DMS153 (cell line): ENCODE measurements around the gene ZBTB7B.

ENCODE experiments used
- DNase-seq: peaks from one replicate; lab custom pipeline; 2025; lab: John Stamatoyannopoulos, UW

The ZBTB7B gene

GRCh38 chr1:155060736-155061135 lies 58.1 kb downstream of the ZBTB7B start:
- DNase-seq: no peak

GRCh38 chr1:155061381-155062150 lies 59.0 kb downstream of the ZBTB7B start:
- DNase-seq: peak; percentile 94

- DNase-seq: no peak
These were observed 59.6 kb downstream of the ZBTB7B start for GRCh38 chr1:155062151-155062686.

GRCh38 chr1:155062702-155063411 lies 60.3 kb downstream of the ZBTB7B start:
- peak; percentile 51 for DNase-seq

GRCh38 chr1:155063550-155064110 lies 61.0 kb downstream of the ZBTB7B start, which contains the start of gene EFNA4:
EFNA4 (plus strand) TSS chr1:155063740; CDS start chr1:155063824, 84 bp downstream.
- peak; percentile 48 for DNase-seq

GRCh38 chr1:155064111-155064831 lies 61.7 kb downstream of the ZBTB7B start:
- peak; percentile 34 for DNase-seq

GRCh38 chr1:155064832-155065429 lies 62.3 kb downstream of the ZBTB7B start:
- DNase-seq: no peak

GRCh38 chr1:155066777-155067176 lies 64.2 kb downstream of the ZBTB7B start:
- no peak for DNase-seq
